ENCODE results near the gene MYLK3.

DNA sequence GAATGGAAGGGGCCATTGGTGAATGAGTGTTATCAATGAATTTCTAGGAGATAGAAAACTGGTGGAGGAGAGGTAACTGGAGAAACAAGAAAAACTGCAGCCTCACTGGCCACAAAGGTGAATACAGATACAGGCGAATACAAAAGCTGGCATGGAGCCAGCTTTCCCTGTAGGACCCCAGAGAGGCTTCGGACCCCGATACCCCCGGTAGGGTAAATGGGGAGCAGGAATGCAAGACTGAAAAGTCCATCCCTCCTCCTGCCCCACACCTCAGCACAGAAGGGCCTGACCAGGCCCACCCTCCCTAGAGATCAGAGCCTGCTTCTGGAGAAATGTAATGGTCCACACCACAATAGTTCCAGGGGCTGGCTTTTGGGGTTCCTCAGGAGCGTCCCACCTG lies 4.9 kb upstream of the MYLK3 start:
- no peak for TF ChIP-seq POLR2A (IDR thresholded peaks at IDR 0.05)
- TF ChIP-seq, protein P1, sequence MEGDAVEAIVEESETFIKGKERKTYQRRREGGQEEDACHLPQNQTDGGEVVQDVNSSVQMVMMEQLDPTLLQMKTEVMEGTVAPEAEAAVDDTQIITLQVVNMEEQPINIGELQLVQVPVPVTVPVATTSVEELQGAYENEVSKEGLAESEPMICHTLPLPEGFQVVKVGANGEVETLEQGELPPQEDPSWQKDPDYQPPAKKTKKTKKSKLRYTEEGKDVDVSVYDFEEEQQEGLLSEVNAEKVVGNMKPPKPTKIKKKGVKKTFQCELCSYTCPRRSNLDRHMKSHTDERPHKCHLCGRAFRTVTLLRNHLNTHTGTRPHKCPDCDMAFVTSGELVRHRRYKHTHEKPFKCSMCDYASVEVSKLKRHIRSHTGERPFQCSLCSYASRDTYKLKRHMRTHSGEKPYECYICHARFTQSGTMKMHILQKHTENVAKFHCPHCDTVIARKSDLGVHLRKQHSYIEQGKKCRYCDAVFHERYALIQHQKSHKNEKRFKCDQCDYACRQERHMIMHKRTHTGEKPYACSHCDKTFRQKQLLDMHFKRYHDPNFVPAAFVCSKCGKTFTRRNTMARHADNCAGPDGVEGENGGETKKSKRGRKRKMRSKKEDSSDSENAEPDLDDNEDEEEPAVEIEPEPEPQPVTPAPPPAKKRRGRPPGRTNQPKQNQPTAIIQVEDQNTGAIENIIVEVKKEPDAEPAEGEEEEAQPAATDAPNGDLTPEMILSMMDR (IDR thresholded peaks at IDR 0.05), result no peak
